GM13977 (cell line): ENCODE results near the gene MRAS.

Experiments
- DNase-seq: peaks from one replicate; pipeline ENCODE4 v3.0.0; 2012; ENCODE audit warnings: low spot score
- CTCF ChIP-seq: IDR thresholded peaks from 2 replicates; pipeline ENCODE4 v1.5.1; 2012; ENCODE audit warnings: mild to moderate bottlenecking, control low read depth; ENCODE audit not compliant: insufficient read depth; ENCODE audit errors: extremely low read depth, missing control alignments
- in situ Hi-C: fragments of 300-500 bp; cut with MboI; formaldehyde crosslinking; loops from one replicate; pipeline ENCODE4 v1.12.0; 2022; ENCODE audit warnings: low sequenced_read_pairs, low pct_unique_long_range_greater_than_20kb, mixed read lengths, inconsistent platforms; ENCODE audit not compliant: unreplicated experiment

The MRAS gene

DNA sequence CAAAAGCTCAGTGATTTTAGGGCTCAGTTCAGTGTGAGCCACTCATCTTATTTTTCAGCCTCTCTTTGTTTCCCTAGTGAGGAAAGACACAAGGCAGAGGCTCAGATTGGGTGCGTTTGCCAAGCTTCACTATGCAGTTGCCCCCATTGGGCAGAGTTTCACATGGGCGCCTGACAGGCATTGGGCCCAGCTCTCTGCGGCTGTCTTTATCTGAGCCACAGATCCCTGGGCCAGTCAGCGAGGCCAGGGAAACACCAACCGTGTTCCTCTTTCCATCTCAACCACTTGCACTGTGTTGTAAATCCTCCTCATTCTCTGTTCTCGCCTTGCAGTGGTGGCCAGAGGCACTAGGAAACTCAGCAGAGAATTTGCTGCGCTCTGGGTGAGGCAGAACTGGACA lies 96.9 kb downstream of the MRAS start:
- in situ Hi-C loops = no loop called here
- TF ChIP-seq CTCF = no peak
- no peak for DNase-seq

- no peak for DNase-seq
- in situ Hi-C loops = no loop called here
- TF ChIP-seq CTCF = no peak
Measured at GRCh38 chr3:138445654-138446053, 97.3 kb downstream of the MRAS start.

- in situ Hi-C loops = no loop called here
- no peak for DNase-seq
- TF ChIP-seq CTCF = no peak
Measured at GRCh38 chr3:138448631-138449030, 100.3 kb downstream of the MRAS start.

- in situ Hi-C loops = no loop called here
- DNase-seq = no peak
- TF ChIP-seq CTCF = no peak
Measured at GRCh38 chr3:138449490-138449889, 101.1 kb downstream of the MRAS start.

DNA sequence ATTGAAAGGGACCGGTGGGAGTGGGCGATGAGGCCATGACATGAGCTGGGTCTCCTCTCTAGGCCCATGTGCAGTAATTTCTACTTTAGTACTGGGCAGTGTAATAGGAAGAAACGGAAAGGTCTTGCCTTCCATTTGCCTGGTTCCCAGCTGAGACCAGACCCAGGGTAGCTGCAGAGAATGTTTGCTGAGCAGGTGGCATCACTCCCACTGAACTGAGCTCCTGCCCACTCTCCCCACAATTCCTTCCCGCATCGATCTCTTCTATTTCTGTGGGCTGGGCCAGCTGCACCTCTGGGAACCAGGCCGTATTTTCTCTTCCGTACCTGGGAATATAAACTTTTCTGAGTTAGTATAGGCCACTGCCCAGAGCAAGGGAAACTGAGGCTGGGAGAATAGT lies 101.8 kb downstream of the MRAS start:
- TF ChIP-seq CTCF = no peak
- no peak for DNase-seq
- in situ Hi-C loops = loop anchor here (25.0 kb wide), 1 partner anchor 487 kb away; the partner anchor contains the start of genes FOXL2 and FOXL2NB

GRCh38 chr3:138450704-138451424 lies 102.5 kb downstream of the MRAS start:
- in situ Hi-C loops = loop anchor here (25.0 kb wide), 1 partner anchor 486 kb away; the partner anchor contains the start of genes FOXL2 and FOXL2NB
- TF ChIP-seq CTCF = no peak
- no peak for DNase-seq
